Stimulated activated naive CD8-positive, alpha-beta T cell treated with anti-CD3 and anti-CD28 coated beads, Interleukin-15, Interleukin-2, amounts not matched to agents 100 ng/mL and 50 ng/mL, for 24 hours (primary cell): ENCODE data around the gene GNG7.
"Not testable (repeated sequence)": the region's sequence is repeated elsewhere in the genome, so short reads cannot be mapped to it uniquely, and the experiment has no call there.

Source experiments
- H3K27ac Mint-ChIP-seq: one replicate; pipeline ENCODE4 v1.8.0; 2021; ENCODE audit warnings: mild to moderate bottlenecking, mixed read lengths
- H3K27me3 Mint-ChIP-seq: one replicate; pipeline ENCODE4 v1.8.0; 2021; ENCODE audit warnings: mixed read lengths
- H3K36me3 Mint-ChIP-seq: one replicate; pipeline ENCODE4 v1.8.0; 2021; ENCODE audit warnings: low read depth, mixed read lengths
- H3K4me1 Mint-ChIP-seq: one replicate; pipeline ENCODE4 v1.8.0; 2021; ENCODE audit warnings: low read depth, mixed read lengths
- H3K4me3 Mint-ChIP-seq: one replicate; pipeline ENCODE4 v1.8.0; 2021; ENCODE audit warnings: mild to moderate bottlenecking, mixed read lengths
- H3K9me3 Mint-ChIP-seq: one replicate; pipeline ENCODE4 v1.8.0; 2021; ENCODE audit warnings: mixed read lengths

The GNG7 gene

DNA sequence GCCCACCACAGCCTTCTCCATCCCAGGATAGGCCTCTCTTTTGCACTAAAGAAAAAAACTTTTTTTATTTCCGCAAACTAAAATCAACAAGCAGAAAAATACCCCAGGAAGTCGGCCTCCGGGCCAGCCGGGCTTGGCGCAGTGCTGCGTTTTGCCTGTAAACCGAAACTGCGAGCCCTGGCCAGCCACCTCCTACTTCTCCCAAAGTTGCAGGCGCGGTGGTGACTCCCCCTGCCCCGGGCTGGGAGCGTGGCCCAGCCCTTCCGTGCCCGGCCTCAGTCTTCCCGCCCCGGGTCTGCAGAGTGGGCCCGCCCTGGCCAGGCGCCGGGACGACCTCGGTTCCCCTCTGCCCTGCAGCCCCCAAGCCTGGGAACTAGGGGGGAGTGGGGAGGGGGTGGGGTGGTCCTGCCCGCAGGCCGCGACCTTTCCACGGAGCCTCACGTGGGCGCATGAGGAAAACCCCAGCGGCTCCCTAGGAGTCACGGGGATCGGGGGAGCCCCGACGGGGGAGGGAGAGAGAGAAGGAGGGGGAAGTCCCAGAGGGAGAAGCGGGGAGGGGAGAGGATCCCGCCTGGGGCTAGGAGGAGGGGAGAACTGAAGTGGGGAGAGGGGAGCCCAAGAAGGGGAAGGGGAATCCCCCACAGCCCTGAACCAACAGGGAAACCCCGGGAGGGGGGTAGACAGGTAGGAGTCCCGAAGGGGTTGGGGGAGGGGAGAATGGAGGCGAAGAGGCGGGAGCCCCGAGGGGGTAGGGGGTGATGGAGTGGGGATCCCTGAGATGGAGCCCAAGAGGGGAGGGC is 223.5 kb downstream of the GNG7 start:
- peaks cover 7% of the 10 kb centered on the region for H3K9me3 Mint-ChIP-seq
- H3K4me1 Mint-ChIP-seq: peaks cover 28% of the 10 kb centered on the region
- H3K27me3 Mint-ChIP-seq: no peaks in the 10 kb centered on the region
- H3K4me3 Mint-ChIP-seq: peak overlapping the region; percentile 98
- peaks cover 29% of the 10 kb centered on the region for H3K36me3 Mint-ChIP-seq
- peak overlapping the region; percentile 86 for H3K27ac Mint-ChIP-seq

DNA sequence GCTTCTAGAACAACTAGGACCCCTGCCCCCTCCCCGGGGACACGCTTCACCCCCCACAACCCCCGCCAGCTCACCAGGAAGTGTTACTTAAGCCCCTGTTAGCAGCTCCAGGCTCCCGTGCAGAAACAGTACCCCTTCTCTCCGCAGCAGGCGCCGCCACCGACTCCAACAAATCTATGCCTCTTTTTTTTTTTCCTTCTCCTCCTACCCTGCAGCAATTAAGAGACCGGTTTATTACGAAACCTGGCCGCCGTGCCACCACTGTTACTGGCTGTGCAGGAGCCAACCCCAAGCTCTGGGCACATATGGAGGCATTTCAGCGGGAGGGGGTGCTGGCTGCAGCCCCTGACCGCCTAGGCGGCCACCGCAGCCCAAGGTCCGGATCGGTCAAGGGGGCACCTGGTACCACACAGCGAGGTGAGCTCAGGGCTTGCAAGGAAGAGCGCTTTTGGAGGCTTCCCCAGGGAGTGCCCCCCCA is 224.2 kb downstream of the GNG7 start:
- H3K27me3 Mint-ChIP-seq: no peaks in the 10 kb centered on the region
- peaks cover 28% of the 10 kb centered on the region for H3K4me1 Mint-ChIP-seq
- H3K36me3 Mint-ChIP-seq: peaks cover 26% of the 10 kb centered on the region
- H3K4me3 Mint-ChIP-seq: peak overlapping the region; percentile 98
- peak overlapping the region; percentile 86 for H3K27ac Mint-ChIP-seq
- peaks cover 3% of the 10 kb centered on the region for H3K9me3 Mint-ChIP-seq

- Mint-ChIP-seq H3K4me3 (peak overlapping the region; percentile 98), H3K9me3 (no peaks in the 10 kb centered on the region), H3K36me3 (peaks cover 26% of the 10 kb centered on the region), H3K27ac (peak overlapping the region; percentile 95), H3K27me3 (no peaks in the 10 kb centered on the region), H3K4me1 (peaks cover 28% of the 10 kb centered on the region)
These were observed 224.7 kb downstream of the GNG7 start for GRCh38 chr19:2477732-2478191.

GRCh38 chr19:2477141-2477710 is 225.3 kb downstream of the GNG7 start:
- H3K36me3 Mint-ChIP-seq: peaks cover 26% of the 10 kb centered on the region
- no peaks in the 10 kb centered on the region for H3K27me3 Mint-ChIP-seq
- no peaks in the 10 kb centered on the region for H3K9me3 Mint-ChIP-seq
- peaks cover 28% of the 10 kb centered on the region for H3K4me1 Mint-ChIP-seq
- peak overlapping the region; percentile 98 for H3K4me3 Mint-ChIP-seq
- H3K27ac Mint-ChIP-seq: peak overlapping the region; percentile 95

GRCh38 chr19:2476451-2477140 is 225.9 kb downstream of the GNG7 start:
- Mint-ChIP-seq H3K4me1 (peaks cover 28% of the 10 kb centered on the region), H3K27ac (peak overlapping the region; percentile 95), H3K4me3 (peak overlapping the region; percentile 98), H3K27me3 (no peaks in the 10 kb centered on the region), H3K36me3 (peaks cover 26% of the 10 kb centered on the region), H3K9me3 (no peaks in the 10 kb centered on the region)

- peak within 1 kb of the TSS; percentile 98 for H3K4me3 Mint-ChIP-seq
- H3K36me3 Mint-ChIP-seq: peaks cover 26% of the 10 kb centered on the region
- H3K9me3 Mint-ChIP-seq: no peaks in the 10 kb centered on the region
- peaks cover 28% of the 10 kb centered on the region for H3K4me1 Mint-ChIP-seq
- H3K27me3 Mint-ChIP-seq: no peaks in the 10 kb centered on the region
- peak within 1 kb of the TSS; percentile 95 for H3K27ac Mint-ChIP-seq
These were observed 226.6 kb downstream of the GNG7 start, which contains the start of gene GADD45B for GRCh38 chr19:2475702-2476450. TSS of gene GADD45B (plus strand) at chr19:2476127. CDS start at chr19:2476359, 232 bp downstream.

DNA sequence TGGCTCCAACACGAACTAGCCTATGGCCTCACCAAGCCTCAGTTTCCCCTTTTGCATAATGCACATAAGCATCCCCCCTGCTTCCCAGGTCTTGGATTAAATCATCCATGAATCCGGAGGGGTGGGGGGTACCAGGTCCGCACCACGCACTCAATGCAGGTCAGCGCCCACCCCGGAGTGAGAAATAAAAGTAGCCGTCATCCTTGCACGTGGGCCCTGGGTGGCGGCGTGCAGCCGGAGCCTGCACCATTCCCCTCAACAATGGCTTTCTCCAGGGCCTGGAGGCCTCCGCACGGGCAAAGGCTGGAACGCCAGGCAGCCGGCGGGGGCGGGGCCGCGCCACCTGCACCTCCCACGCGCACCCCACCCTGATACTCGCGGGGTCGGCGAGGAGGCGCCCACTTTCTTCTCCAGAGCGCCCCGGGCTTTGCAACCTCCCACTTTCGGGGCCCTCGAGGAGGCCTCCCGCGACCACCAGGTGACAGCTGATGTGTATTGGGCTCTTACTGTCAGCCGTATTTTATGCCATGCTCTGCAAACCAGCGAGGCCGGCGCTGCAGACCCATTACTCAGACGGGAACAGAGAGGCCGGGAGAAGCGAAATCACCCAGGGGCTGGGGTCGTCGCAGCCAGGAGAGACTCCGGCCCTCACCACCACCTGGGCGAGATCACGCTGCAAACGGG is 227.3 kb downstream of the GNG7 start:
- Mint-ChIP-seq H3K4me1 (peaks cover 29% of the 10 kb centered on the region), H3K9me3 (no peaks in the 10 kb centered on the region), H3K27ac (peak overlapping the region; percentile 93), H3K27me3 (no peaks in the 10 kb centered on the region), H3K4me3 (peak overlapping the region; percentile 98), H3K36me3 (peaks cover 26% of the 10 kb centered on the region)

- Mint-ChIP-seq H3K27ac (peak overlapping the region; percentile 89), H3K9me3 (no peaks in the 10 kb centered on the region), H3K36me3 (peaks cover 26% of the 10 kb centered on the region), H3K27me3 (no peaks in the 10 kb centered on the region), H3K4me3 (peak overlapping the region; percentile 98), H3K4me1 (peaks cover 29% of the 10 kb centered on the region)
These were observed 228.1 kb downstream of the GNG7 start for GRCh38 chr19:2474232-2475017.

DNA sequence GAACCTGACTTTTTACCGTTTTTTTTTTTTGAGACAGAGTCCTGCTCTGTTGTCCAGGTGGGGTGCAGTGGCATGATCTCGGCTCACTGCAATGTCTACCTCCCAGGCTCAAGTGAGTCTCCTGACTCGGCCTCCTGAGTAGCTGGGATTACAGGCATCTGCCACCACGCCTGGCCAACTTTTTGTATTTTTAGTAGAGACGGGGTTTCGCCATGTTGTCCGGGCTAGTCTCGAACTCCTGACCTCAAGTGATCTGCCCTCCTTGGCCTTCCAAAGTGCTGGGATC is 232.6 kb downstream of the GNG7 start:
- not testable (repeated sequence) for H3K4me3 Mint-ChIP-seq, H3K27me3 Mint-ChIP-seq, H3K36me3 Mint-ChIP-seq, H3K9me3 Mint-ChIP-seq, H3K27ac Mint-ChIP-seq
- peaks cover 17% of the 10 kb centered on the region for H3K4me1 Mint-ChIP-seq

GRCh38 chr19:2469102-2469914 is 233.2 kb downstream of the GNG7 start:
- Mint-ChIP-seq H3K27me3 (no peaks in the 10 kb centered on the region), H3K9me3 (no peaks in the 10 kb centered on the region), H3K4me1 (peaks cover 16% of the 10 kb centered on the region), H3K27ac (peak overlapping the region; percentile 55), H3K4me3 (no peak overlapping the region), H3K36me3 (no peaks in the 10 kb centered on the region)

GRCh38 chr19:2468596-2468995 is 233.9 kb downstream of the GNG7 start:
- no peaks in the 10 kb centered on the region for H3K27me3 Mint-ChIP-seq
- no peak overlapping the region for H3K27ac Mint-ChIP-seq
- H3K4me3 Mint-ChIP-seq: no peak overlapping the region
- peaks cover 16% of the 10 kb centered on the region for H3K4me1 Mint-ChIP-seq
- no peaks in the 10 kb centered on the region for H3K9me3 Mint-ChIP-seq
- no peaks in the 10 kb centered on the region for H3K36me3 Mint-ChIP-seq

DNA sequence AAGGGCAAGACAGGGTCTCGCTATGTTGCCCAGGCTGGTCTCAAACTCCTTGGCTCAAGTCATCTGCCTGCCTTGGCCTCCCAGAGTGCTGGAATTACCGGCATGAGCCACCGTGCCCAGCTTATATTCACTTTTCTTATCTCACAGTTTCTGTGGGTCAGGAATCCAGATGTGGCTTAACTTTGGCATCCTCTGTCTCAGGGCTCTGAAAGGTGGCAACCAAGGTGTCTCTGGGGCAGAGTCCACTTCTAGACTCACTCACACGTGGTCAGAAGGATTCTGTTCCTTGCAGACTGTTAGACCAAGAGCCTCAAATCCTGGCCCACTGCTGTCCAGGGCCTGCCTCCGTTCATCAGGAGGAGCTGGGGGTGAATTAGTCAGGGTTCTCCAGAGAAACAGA is 238.1 kb downstream of the GNG7 start:
- Mint-ChIP-seq H3K4me3 (no peak overlapping the region), H3K36me3 (no peaks in the 10 kb centered on the region), H3K27me3 (no peaks in the 10 kb centered on the region), H3K9me3 (no peaks in the 10 kb centered on the region), H3K27ac (no peak overlapping the region), H3K4me1 (peaks cover 16% of the 10 kb centered on the region)

DNA sequence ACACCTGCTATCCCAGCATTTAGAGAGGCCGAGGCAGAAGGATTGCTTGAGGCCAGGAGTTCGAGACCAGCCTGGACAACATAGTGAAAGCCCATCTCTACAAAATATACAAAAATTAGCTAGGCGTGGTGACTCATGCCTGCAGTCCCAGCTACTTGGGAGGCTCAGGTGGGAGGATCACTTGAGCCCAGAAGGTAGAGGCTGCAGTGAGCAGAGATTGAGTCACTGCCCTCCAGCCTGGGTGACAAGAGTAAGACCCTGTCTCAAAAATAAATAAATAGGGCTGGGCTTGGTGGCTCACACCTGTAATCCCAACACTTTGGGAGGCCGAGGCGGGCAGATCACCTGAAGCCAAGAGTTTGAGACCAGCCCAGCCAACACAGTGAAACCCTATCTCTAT is 238.8 kb downstream of the GNG7 start:
- H3K4me1 Mint-ChIP-seq, H3K4me3 Mint-ChIP-seq, H3K27me3 Mint-ChIP-seq, H3K36me3 Mint-ChIP-seq, H3K27ac Mint-ChIP-seq, H3K9me3 Mint-ChIP-seq: not testable (repeated sequence)
